GM19239 (cell line): ENCODE results near the gene EFCAB8.
"Not testable (repeated sequence)": the region's sequence is repeated elsewhere in the genome, so short reads cannot be mapped to it uniquely, and the experiment has no call there.

ENCODE experiments used
- DNase-seq: peaks from one replicate; pipeline ENCODE4 v3.0.0; 2011; ENCODE audit warnings: low spot score; ENCODE audit not compliant: insufficient read length
- FAIRE-seq: peaks from 2 replicates; lab custom pipeline; 2011; peaks lifted over from hg19 to GRCh38; lab: Jason Lieb, UNC

EFCAB8 gene

DNA sequence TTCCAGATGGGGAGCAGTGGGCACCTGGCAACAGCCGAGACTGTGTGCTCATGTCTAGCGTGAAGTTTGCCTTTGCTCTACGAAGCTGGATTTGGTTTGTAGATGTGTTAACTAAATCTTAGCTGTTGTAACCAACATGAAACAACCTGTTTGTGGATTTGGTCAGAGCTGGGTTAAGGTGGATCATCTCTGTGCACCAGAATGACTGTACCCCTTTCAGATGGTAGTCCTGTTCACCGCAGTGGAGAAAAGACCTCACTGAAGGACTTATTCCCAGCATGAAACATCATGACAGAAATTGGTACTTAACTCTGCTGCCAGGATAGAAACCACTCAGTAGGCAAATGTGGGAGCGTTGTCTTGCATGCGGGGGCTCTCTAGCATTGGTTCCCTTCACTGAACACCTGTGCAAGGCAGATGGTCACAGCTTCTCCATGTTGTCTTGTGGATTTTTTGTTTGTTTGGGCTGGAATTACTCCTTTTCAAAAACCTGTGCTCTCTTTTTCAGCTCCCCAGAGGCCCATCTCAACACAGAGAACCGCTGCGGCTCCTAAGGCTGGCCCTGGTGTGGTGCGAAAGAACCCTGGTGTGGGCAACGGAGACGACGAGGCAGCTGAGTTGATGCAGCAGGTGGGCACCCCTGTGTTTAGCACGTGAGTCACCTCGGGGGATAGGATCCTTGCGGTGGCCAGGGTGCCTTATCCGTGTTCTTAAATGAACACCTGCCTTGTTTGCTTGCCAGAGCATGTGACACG lies 19.3 kb upstream of the EFCAB8 start:
- FAIRE-seq (no peak), DNase-seq (no peak)

DNA sequence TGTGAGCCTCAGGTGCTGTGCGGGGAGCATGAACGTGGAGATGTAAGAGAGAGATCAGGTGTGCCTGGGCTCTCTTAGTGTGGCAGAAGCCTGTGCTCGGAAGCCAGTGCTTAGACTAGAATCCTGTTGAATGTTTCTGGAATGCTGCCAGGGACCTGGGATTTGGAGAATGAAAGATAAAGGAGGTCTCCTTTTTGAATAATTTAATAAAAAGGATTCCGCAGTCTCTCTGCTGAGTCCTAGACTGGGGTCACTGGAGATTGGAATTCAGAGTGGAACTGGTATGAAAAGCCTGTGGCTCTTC lies 18.8 kb upstream of the EFCAB8 start:
- DNase-seq (no peak), FAIRE-seq (no peak)

DNA sequence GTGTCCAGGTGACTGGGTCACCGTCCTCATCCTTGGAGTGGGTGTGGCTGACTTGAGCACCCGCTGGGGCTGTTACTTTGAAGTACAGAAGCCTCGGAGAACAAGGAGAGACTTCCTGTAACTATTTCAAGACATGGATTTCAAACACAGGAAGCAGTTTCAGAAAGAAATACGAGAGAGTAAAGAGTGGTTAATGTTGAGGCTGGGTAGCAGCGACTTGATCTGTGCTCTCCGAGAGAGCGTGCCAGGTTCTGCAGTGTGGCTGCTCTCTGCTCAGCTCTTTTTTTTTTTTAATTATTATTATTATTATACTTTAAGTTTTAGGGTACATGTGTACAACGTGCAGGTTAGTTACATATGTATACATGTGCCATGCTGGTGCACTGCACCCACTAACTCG lies 17.5 kb upstream of the EFCAB8 start:
- no peak for FAIRE-seq
- DNase-seq, result no peak

GRCh38 chr20:32841632-32842031 lies 17.1 kb upstream of the EFCAB8 start:
- DNase-seq, result no peak
- no peak for FAIRE-seq

- no peak for DNase-seq
- no peak for FAIRE-seq
Observed at GRCh38 chr20:32842688-32843524, 15.8 kb upstream of the EFCAB8 start.

- DNase-seq (no peak), FAIRE-seq (no peak)
Observed at GRCh38 chr20:32845786-32846185, 12.9 kb upstream of the EFCAB8 start.

DNA sequence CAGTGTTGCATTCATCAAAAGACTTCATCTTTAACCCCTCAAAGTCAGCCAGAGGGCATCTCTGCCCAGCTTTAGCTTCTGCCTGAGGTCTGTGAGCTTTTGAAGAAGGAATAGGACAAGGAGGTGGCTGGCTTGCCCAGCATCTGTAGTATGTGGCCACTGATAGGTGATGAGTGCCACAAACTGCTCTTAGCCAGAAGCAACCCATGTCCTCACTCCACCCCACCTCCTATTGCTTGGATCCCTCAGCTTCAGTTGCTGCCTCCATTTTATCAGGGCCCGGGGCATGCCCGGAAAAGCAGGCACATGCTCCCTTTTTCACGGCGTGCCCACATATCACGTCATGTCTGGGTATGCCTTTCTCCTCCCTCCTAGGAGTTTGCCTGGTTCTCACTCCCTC lies 11.9 kb upstream of the EFCAB8 start:
- DNase-seq, result no peak
- no peak for FAIRE-seq

DNA sequence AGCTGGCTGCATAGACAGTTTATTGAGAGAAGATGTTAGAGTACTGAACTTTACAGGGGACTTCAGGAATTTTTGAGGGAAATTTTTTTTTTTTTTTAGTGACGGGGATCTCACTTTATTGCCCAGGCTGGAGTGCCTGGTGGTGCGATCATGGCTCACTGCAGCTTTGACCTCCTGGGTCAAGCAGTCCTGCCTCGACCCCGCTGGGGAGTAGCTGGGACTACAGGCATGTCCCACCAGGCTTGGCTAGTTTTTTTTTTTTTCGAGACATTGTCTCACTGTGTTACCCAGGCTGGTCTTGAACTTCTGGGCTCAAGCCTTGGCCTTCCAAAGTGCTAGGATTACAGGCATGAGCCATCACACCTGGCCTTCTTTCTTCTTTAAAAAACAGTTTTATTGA lies 10.8 kb upstream of the EFCAB8 start:
- FAIRE-seq, result no peak

GRCh38 chr20:32848846-32849245 lies 9.9 kb upstream of the EFCAB8 start:
- FAIRE-seq (no peak), DNase-seq (no peak)

More for the DNA sequence above, 10.8 kb upstream of the EFCAB8 start:
- DNase-seq, result no peak

DNA sequence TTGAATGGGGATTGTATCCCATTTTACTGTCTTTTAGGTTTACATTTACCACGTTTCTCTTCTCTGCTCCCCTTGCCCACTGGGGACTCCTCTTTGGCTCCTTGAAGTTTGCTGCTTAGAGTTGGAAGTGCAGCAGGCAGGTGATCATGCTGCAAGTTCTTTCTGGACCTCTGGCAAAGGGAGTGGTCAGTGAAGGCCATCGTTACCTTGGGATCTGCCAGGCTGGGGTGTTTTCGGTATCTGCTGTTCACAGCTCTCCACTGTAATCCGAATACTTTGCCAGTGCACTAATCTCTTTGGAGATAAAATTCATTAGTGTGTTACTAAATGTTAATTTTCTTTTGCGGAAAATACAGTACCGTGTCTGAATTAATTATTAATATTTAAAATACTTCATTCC lies 9.1 kb upstream of the EFCAB8 start:
- FAIRE-seq, result no peak

DNA sequence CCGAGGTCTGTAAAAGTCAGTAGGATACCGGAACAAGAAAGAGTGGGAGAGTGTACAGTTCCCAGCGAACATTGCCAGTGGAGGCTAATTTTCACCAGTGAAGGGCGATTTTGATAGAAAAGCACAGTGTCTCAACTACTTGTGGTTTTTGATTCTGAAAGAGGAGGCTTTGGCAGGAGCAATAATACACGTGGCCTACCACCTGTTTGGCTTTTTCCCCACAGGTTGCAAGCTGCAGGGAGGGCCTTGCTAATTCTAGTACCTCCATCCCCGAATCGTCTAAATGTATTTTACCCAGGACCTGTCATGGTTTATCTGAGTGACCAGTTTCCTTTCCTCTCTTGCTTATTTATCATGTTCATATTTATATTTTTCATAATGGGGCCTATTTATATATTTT lies 3.3 kb upstream of the EFCAB8 start:
- DNase-seq (no peak), FAIRE-seq (no peak)

More for the DNA sequence above, 9.1 kb upstream of the EFCAB8 start:
- no peak for DNase-seq

DNA sequence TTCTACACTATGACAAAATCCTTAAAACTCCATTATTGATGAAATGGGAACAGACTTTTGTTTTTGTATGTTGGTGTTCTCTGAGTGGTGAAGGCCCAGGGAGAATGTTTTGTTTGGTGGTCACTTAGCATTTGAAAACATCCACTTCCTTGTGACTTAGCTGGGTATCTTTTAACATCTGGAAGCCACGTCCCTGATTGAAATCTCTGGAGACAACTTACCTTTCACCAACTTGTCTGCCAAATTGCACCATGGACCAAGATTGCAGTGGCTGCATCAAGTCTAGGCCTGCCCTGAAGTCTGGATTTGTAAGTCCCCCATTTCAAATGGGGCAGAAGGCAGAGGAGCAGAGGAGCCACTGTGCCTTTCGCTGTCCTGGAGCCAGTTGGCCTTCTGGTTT lies 534 bp upstream of the EFCAB8 start:
- DNase-seq, result no peak
- FAIRE-seq, result peak; percentile 39

DNA sequence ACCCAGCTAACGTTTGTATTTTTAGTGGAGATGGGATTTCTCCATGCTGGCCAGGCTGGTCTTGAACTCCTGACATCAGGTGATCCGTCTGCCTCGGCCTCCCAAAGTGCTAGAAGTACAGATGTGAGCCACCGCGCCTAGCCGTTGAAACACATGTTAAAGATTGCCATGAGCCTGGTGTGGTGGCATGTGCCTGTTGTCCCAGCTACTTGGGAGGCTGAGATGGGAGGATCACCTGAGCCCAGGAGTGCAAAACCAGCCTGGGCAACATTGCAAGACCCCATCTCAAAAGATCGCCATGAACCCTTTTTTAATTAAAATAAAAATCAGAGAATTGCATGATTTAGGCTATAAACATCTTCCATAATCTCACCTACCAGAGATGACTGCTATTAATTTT lies 2.7 kb downstream of the EFCAB8 start:
- no peak for DNase-seq
- no peak for FAIRE-seq

GRCh38 chr20:32869562-32869961 lies 10.8 kb downstream of the EFCAB8 start:
- FAIRE-seq (no peak), DNase-seq (no peak)

DNA sequence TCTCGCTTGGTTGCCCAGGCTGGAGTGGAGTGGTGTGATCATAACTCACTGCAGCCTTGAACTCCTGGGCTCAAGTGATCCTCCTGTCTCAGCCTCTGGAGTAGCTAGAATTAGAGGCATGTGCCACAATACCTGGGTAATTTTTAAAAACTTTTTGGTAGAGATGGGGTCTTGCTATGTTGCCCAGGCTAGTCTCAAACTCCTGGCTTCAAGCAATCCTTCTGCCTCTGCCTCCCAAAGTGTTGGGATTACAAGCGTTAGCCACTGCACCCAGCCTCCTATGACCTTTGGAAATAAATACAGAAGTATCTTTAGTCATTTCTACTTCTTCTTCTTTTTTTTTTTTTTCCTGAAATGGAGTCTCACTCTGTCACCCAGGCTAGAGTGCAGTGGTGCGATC lies 11.8 kb downstream of the EFCAB8 start:
- not testable (repeated sequence) for FAIRE-seq, DNase-seq

GRCh38 chr20:32870985-32871384 lies 12.3 kb downstream of the EFCAB8 start:
- FAIRE-seq (no peak), DNase-seq (no peak)

DNA sequence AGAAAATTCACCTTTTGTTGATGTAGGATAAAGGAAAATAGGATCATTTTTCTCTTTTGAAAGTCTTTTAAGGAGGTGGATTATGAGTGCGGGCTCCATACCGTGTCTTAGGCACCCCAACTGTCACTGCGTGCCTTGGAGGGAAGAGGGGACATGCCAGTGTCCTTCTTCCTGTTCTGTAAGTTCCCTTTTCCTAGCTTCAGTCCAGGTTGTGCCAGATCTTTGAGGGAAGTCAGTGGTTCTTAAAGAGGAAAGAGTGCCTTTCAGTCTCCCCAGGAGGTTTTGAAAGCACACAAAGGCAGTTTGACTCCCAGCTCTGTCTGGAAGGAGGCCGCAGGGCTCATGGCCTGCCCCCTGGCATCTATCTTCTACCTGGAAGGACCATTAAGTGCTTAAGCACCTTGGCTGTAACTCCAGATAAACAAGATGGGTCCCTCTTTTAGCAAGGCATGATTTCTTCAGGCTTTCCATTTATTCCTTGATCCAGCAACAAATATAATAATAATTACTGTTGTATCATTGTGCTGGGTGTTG lies 13.0 kb downstream of the EFCAB8 start:
- DNase-seq, result no peak
- no peak for FAIRE-seq

DNA sequence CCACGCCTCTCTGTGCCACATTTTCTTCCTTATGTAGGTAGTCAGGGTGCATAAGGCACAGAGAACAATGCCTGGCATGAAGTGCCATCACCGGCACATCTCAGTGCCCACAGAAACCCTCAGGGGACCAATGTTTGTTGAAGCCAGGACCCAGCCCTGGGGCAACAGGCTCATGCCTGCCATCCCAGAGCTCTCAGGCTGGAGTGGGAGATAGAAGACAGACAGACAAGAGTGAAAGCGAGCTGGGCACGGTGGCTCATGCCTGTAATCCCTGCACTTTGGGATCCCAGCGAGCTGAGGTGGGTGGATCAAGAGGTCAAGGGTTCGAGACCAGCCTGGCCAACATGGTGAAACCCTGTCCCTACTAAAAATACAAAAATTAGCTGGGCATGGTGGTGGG lies 13.5 kb downstream of the EFCAB8 start:
- FAIRE-seq, result no peak
- no peak for DNase-seq

DNA sequence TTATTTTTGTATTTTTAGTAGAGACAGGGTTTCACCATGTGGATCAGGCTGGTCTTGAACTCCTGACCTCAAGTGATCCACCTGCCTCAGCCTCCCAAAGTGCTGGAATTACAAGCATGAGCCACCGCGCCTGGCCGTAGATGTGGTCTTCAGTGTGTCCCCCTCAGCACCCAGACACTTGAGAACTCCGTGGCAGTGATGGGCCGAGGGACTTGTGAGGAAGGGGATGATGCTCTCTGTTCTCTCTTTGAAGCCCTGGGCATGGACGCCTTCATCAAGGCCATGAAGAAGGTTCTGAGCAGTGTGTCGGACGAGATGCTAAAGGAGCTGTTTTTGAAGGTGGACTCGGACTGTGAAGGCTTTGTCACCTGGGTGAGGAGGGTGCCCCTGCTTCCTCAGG lies 16.9 kb downstream of the EFCAB8 start:
- no peak for FAIRE-seq
- DNase-seq, result no peak

- DNase-seq (no peak), FAIRE-seq (no peak)
Observed at GRCh38 chr20:32877507-32877906, 18.8 kb downstream of the EFCAB8 start.

GRCh38 chr20:32878820-32879219 lies 20.1 kb downstream of the EFCAB8 start:
- DNase-seq (no peak), FAIRE-seq (no peak)

DNA sequence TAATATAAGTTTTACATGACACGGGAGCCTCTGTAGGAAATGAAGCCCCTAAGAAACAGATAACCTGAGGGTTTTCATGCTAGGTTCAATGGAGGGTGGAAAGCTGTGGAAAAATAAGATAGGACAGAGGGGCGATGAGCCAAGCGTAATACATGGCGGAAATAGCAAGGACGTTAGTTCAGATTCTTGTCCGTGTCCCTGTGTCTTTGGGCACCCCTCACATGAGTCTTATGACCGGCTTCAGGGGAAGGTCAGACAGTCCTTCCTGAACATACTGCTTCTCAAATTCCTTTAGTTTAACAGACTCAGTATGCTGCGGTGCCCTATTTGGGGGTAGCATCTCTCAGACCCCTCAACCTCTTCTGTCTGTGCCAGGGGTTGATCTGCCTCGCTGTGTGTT lies 20.8 kb downstream of the EFCAB8 start:
- DNase-seq (no peak), FAIRE-seq (no peak)
